HepG2 (cell line): ENCODE results near the gene RFTN1. TPM values are rescaled to one million over a fixed set of nuclear protein-coding genes. Genes with fewer than 3 reads are reported as not detected.

Source experiments
- EHMT2 ChIP-seq: fragments of 200-600 bp; sonication (generic); IDR thresholded peaks from 2 replicates; pipeline ENCODE4 v1.7.0; 2017; ENCODE audit warnings: antibody characterized with exemption, low read depth, low read length, borderline replicate concordance
- GPN1 ChIP-seq: sonication (generic); formaldehyde crosslinking; IDR thresholded peaks from 2 replicates; pipeline ENCODE4 v1.5.1; 2020; ENCODE audit warnings: missing genetic modification reagents, borderline replicate concordance
- NCOR1 ChIP-seq: fragments of 200-600 bp; sonication (generic); IDR thresholded peaks from 2 replicates; pipeline ENCODE4 v1.7.0; 2017; ENCODE audit warnings: antibody characterized with exemption, low read length, borderline replicate concordance
- POLR2A ChIP-seq, 2 experiments: IDR thresholded peaks; 2 replicates each; pipeline ENCODE4 v1.6.1; 2011; ENCODE audit warnings: low read depth in 2 of 2, low read length in 2 of 2, mild to moderate bottlenecking in 1 of 2, moderate library complexity in 1 of 2; ENCODE audit not compliant: insufficient read depth in 1 of 2
- XRCC5 ChIP-seq: fragments of 200-400 bp; formaldehyde crosslinking; optimal IDR thresholded peaks from 2 replicates; pipeline ENCODE3; 2017; ENCODE audit warnings: mild to moderate bottlenecking, low read length
- ZNF207 ChIP-seq: fragments of 450-650 bp; IDR thresholded peaks from 2 replicates; pipeline ENCODE4 v1.6.1; 2016; ENCODE audit warnings: antibody characterized with exemption, borderline replicate concordance
- ZNF33A ChIP-seq: sonication (generic); formaldehyde crosslinking; IDR thresholded peaks from 2 replicates; pipeline ENCODE4 v1.5.1; 2020; ENCODE audit warnings: missing genetic modification reagents, mild to moderate bottlenecking, moderate library complexity, borderline replicate concordance
- ZNF460 ChIP-seq: sonication (generic); formaldehyde crosslinking; IDR thresholded peaks from 2 replicates; pipeline ENCODE4 v1.5.1; 2020; ENCODE audit warnings: missing genetic modification reagents, mild to moderate bottlenecking, borderline replicate concordance
- ZNF674 ChIP-seq: sonication (generic); formaldehyde crosslinking; IDR thresholded peaks from 2 replicates; pipeline ENCODE4 v1.5.0; 2020; ENCODE audit warnings: low read depth, mild to moderate bottlenecking, missing genetic modification reagents
- ZNF7 ChIP-seq: IDR thresholded peaks from 2 replicates; pipeline ENCODE4 v1.6.1; 2016; ENCODE audit warnings: missing biosample characterization, missing genetic modification reagents
- ZSCAN12 ChIP-seq: sonication (generic); formaldehyde crosslinking; IDR thresholded peaks from 2 replicates; pipeline ENCODE4 v1.9.0; 2021; ENCODE audit warnings: mild to moderate bottlenecking, missing genetic modification reagents
- polyA plus RNA-seq, 8 experiments: library from polyadenylated mRNA; depleted of rRNA in 3 of 8; stranded (reverse) in 7 of 8; unstranded in 1 of 8; fragments of >200 nt; fragmentation: Illumina TruSeq in 4 of 8; extraction: Trizol in 4 of 8; gene quantifications; 2 replicates each; pipeline versions ENCODE4 v1.2.1 to v1.2.3, GENCODE V29; 2011 to 2016; ENCODE audit warnings: low read depth in 4 of 8, missing spikeins in 1 of 8, mixed read lengths in 1 of 8; ENCODE audit not compliant: insufficient read depth in 1 of 8
- total RNA-seq, 5 experiments: library from RNA; depleted of rRNA; stranded (reverse); fragments of >200 nt; fragmentation: Illumina TruSeq; extraction: Trizol; gene quantifications; 2 replicates each; pipeline ENCODE4 v1.2.3, GENCODE V29; 2016; ENCODE audit warnings: low read depth in 1 of 5
- TF ChIP-seq, protein P1 (sequence below): sonication (generic); formaldehyde crosslinking; IDR thresholded peaks from 2 replicates; pipeline ENCODE4 v1.4.0; 2020; ENCODE audit warnings: missing genetic modification reagents, mild to moderate bottlenecking, borderline replicate concordance
- TF ChIP-seq, protein P2 (sequence below): sonication (generic); formaldehyde crosslinking; IDR thresholded peaks from 2 replicates; pipeline ENCODE4 v1.9.0; 2021; ENCODE audit warnings: mild to moderate bottlenecking, missing genetic modification reagents
- TF ChIP-seq, protein P3 (sequence below): sonication (generic); formaldehyde crosslinking; IDR thresholded peaks from 2 replicates; pipeline ENCODE4 v1.4.0; 2020; ENCODE audit warnings: missing genetic modification reagents
- TF ChIP-seq, protein P4 (sequence below): sonication (generic); formaldehyde crosslinking; IDR thresholded peaks from 2 replicates; pipeline ENCODE4 v1.5.0; 2020; ENCODE audit warnings: missing genetic modification reagents

Gene RFTN1
- total and polyA plus RNA-seq, 2 of the 13 experiments (the other 11 are each of a cell fraction or from before 2014, with no cell fraction given), result not detected

DNA sequence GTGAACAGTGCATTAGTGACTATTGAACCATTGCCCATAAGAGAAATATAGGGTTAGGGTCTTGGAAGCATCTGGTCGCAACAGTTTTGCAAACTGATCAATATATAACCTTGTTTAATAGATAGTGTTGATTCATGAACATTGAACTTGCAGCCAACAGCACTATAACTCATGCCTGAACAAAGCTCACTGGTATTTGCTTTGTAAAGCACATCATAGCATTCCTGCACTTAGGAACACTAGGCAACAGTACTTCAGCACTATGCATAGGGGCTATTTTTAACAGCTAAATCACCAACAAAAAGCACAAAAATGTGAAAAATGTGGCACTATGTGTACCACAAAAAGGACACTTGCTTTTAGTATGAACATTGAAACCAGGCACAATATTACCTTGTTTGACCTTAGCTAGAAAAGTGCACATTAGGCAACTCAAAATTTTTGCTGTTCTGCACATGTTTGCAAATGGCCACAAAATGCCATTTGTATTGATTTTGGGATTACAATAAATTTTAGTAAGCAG lies 180.5 kb downstream of the RFTN1 start (continued):
- TF ChIP-seq ZNF7 (CRISPR knock-in tag) (no peak), EHMT2 (peak; percentile 81; the same call in 1 of the 2 replicates), POLR2A (IDR thresholded peaks at IDR 0.05; ENCODE audit: insufficient read depth in 1 of 2, low read depth in 2 of 2, low read length in 2 of 2) (no peak), ZNF33A (CRISPR knock-in tag) (no peak), ZSCAN12 (CRISPR knock-in tag) (no peak), ZNF674 (CRISPR knock-in tag) (no peak), ZNF207 (no peak), XRCC5 (no peak), GPN1 (no peak), ZNF460 (CRISPR knock-in tag) (no peak), NCOR1 (peak; percentile 83)
- TF ChIP-seq, protein P1, sequence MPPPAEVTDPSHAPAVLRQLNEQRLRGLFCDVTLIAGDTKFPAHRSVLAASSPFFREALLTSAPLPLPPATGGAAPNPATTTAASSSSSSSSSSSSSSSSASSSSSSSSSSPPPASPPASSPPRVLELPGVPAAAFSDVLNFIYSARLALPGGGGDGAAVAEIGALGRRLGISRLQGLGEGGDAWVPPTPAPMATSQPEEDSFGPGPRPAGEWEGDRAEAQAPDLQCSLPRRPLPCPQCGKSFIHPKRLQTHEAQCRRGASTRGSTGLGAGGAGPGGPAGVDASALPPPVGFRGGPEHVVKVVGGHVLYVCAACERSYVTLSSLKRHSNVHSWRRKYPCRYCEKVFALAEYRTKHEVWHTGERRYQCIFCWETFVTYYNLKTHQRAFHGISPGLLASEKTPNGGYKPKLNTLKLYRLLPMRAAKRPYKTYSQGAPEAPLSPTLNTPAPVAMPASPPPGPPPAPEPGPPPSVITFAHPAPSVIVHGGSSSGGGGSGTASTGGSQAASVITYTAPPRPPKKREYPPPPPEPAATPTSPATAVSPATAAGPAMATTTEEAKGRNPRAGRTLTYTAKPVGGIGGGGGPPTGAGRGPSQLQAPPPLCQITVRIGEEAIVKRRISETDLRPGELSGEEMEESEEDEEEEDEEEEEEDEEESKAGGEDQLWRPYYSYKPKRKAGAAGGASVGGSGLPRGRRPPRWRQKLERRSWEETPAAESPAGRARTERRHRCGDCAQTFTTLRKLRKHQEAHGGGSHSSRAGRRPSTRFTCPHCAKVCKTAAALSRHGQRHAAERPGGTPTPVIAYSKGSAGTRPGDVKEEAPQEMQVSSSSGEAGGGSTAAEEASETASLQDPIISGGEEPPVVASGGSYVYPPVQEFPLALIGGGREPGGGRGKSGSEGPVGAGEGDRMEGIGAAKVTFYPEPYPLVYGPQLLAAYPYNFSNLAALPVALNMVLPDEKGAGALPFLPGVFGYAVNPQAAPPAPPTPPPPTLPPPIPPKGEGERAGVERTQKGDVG (CRISPR knock-in tag), result no peak
- TF ChIP-seq, protein P2, sequence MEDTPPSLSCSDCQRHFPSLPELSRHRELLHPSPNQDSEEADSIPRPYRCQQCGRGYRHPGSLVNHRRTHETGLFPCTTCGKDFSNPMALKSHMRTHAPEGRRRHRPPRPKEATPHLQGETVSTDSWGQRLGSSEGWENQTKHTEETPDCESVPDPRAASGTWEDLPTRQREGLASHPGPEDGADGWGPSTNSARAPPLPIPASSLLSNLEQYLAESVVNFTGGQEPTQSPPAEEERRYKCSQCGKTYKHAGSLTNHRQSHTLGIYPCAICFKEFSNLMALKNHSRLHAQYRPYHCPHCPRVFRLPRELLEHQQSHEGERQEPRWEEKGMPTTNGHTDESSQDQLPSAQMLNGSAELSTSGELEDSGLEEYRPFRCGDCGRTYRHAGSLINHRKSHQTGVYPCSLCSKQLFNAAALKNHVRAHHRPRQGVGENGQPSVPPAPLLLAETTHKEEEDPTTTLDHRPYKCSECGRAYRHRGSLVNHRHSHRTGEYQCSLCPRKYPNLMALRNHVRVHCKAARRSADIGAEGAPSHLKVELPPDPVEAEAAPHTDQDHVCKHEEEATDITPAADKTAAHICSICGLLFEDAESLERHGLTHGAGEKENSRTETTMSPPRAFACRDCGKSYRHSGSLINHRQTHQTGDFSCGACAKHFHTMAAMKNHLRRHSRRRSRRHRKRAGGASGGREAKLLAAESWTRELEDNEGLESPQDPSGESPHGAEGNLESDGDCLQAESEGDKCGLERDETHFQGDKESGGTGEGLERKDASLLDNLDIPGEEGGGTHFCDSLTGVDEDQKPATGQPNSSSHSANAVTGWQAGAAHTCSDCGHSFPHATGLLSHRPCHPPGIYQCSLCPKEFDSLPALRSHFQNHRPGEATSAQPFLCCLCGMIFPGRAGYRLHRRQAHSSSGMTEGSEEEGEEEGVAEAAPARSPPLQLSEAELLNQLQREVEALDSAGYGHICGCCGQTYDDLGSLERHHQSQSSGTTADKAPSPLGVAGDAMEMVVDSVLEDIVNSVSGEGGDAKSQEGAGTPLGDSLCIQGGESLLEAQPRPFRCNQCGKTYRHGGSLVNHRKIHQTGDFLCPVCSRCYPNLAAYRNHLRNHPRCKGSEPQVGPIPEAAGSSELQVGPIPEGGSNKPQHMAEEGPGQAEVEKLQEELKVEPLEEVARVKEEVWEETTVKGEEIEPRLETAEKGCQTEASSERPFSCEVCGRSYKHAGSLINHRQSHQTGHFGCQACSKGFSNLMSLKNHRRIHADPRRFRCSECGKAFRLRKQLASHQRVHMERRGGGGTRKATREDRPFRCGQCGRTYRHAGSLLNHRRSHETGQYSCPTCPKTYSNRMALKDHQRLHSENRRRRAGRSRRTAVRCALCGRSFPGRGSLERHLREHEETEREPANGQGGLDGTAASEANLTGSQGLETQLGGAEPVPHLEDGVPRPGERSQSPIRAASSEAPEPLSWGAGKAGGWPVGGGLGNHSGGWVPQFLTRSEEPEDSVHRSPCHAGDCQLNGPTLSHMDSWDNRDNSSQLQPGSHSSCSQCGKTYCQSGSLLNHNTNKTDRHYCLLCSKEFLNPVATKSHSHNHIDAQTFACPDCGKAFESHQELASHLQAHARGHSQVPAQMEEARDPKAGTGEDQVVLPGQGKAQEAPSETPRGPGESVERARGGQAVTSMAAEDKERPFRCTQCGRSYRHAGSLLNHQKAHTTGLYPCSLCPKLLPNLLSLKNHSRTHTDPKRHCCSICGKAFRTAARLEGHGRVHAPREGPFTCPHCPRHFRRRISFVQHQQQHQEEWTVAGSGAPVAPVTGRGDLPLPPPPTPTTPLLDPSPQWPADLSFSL (CRISPR knock-in tag), result peak; percentile 89
- TF ChIP-seq, protein P3, sequence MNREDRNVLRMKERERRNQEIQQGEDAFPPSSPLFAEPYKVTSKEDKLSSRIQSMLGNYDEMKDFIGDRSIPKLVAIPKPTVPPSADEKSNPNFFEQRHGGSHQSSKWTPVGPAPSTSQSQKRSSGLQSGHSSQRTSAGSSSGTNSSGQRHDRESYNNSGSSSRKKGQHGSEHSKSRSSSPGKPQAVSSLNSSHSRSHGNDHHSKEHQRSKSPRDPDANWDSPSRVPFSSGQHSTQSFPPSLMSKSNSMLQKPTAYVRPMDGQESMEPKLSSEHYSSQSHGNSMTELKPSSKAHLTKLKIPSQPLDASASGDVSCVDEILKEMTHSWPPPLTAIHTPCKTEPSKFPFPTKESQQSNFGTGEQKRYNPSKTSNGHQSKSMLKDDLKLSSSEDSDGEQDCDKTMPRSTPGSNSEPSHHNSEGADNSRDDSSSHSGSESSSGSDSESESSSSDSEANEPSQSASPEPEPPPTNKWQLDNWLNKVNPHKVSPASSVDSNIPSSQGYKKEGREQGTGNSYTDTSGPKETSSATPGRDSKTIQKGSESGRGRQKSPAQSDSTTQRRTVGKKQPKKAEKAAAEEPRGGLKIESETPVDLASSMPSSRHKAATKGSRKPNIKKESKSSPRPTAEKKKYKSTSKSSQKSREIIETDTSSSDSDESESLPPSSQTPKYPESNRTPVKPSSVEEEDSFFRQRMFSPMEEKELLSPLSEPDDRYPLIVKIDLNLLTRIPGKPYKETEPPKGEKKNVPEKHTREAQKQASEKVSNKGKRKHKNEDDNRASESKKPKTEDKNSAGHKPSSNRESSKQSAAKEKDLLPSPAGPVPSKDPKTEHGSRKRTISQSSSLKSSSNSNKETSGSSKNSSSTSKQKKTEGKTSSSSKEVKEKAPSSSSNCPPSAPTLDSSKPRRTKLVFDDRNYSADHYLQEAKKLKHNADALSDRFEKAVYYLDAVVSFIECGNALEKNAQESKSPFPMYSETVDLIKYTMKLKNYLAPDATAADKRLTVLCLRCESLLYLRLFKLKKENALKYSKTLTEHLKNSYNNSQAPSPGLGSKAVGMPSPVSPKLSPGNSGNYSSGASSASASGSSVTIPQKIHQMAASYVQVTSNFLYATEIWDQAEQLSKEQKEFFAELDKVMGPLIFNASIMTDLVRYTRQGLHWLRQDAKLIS (CRISPR knock-in tag), result no peak
- TF ChIP-seq, protein P4, sequence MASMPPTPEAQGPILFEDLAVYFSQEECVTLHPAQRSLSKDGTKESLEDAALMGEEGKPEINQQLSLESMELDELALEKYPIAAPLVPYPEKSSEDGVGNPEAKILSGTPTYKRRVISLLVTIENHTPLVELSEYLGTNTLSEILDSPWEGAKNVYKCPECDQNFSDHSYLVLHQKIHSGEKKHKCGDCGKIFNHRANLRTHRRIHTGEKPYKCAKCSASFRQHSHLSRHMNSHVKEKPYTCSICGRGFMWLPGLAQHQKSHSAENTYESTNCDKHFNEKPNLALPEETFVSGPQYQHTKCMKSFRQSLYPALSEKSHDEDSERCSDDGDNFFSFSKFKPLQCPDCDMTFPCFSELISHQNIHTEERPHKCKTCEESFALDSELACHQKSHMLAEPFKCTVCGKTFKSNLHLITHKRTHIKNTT (CRISPR knock-in tag), result no peak
